ENCODE data around the gene MCRS1. TPM values are rescaled to one million over a fixed set of nuclear protein-coding genes. Genes with fewer than 3 reads are reported as not detected.

The MCRS1 gene
- total and polyA plus RNA-seq, 3 experiments from 2014 or later, result 61.6 to 96.5 (median 89.1) TPM

DNA sequence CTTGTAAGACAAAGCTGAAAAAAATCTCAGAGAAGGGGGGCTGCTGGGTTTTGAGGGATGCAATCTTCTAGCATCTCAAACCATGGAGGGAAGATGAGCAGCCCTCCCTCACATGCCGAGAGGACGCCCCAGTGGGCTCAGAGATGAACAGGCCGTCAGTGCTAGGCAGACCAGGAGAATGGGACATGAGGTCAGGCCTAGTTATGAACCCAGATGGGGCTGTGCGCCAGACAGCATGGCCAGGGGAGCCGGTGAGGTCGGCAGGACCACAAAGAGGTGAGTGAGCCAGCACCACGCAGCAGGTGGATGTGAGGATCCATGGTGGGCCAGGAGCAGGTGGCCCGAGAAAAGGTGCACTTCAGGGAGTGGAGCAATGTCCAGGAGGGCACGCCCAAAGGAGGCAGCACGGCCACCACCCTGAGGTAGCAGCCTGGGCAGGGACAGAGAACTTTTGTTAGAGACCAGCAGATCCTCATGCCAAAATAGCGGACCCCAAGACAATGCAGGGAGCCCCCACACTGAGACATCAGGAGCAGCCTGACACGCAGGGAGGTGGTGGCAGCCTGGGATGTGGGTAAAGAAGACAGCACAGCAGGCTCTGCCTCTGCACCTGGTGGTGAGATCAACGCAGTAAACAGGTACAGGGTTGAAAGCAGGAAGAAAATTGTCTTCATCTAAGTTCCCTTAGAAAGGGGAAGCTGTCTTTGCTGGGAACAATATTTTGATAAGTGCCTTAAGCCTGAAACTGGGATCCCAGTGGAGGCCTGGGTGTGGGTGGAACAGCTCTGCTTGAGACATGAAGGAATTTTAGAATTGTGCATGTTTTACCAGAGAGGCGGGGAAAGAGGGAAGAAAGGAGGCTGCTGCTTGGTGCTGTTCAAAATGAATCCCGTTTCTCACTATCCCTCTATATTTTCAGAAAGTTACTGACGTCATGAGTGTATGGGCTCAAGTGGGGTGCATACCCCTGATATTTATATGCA, 17.8 kb upstream of the MCRS1 start:
- no peak overlapping the region for H3K4me3 ChIP-seq (ENCODE audit: low read length)
- H3K9me3 ChIP-seq (ENCODE audit: low read length), result no peaks in the 10 kb centered on the region
- no peaks in the 10 kb centered on the region for H3K36me3 ChIP-seq (ENCODE audit: insufficient read depth, low read length)
- H3K27ac ChIP-seq (ENCODE audit: low read depth, low read length), result no peak overlapping the region
- H3K4me1 ChIP-seq (ENCODE audit: insufficient read depth, low read length), result peaks cover 2% of the 10 kb centered on the region
- DNase-seq, result no peak
- H3K27ac Mint-ChIP-seq, result no peak overlapping the region
- peaks cover 9 to 39% (median 12%) of the 10 kb centered on the region in 3 donors for H3K36me3 Mint-ChIP-seq
- peaks cover 0 to 2% (median 0%) of the 10 kb centered on the region in 5 donors for H3K9me3 Mint-ChIP-seq
- H3K4me3 Mint-ChIP-seq, result no peak overlapping the region
- peaks cover 0 to 5% (median 1%) of the 10 kb centered on the region in 3 donors for H3K4me1 Mint-ChIP-seq
- CTCF ChIA-PET, result interaction anchor here (1.1 to 1.3 kb wide), 2 partner anchors 19 to 37 kb away, joined by 3 read pairs; partner anchors contain the start of genes FAM186B and PRPF40B
- no peaks in the 10 kb centered on the region for H3K27me3 Mint-ChIP-seq
- POLR2A ChIA-PET, result no interaction called here
- H3K27me3 ChIP-seq (ENCODE audit: insufficient read depth, low read length, poor library complexity, severe bottlenecking), result no peaks in the 10 kb centered on the region

DNA sequence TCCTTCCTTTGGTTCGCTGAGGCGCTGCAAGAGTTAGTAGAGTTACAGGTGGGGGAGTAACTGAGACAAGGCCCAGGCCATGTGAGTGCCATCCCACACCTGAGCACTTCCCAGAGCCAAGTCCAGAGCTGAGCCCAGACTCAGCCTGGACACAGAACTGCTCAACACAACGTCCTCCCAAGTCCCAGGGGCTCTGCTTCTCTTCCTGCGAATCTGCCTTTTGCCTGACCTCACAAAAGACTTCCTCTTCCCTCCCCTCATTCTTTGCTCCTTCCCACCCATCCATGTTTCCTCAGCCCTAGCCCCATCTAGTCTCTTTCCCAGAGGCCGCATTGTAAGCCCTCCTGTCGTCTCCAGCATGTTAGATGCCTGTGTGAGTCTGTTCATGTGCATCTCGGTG, 16.6 kb upstream of the MCRS1 start:
- H3K9me3 Mint-ChIP-seq, result no peaks in the 10 kb centered on the region
- H3K27ac Mint-ChIP-seq, result peak overlapping the region in 2 of 8 donors; percentile 40 to 47
- no peaks in the 10 kb centered on the region for H3K27me3 Mint-ChIP-seq
- ChIA-PET POLR2A (no interaction called here), CTCF (interaction anchor here (1.3 kb wide), 1 partner anchor 38 kb away, joined by 3 read pairs; the partner anchor contains the start of gene PRPF40B)
- DNase-seq, result no peak
- Histone ChIP-seq H3K27me3 (ENCODE audit: insufficient read depth, low read length, poor library complexity, severe bottlenecking) (no peaks in the 10 kb centered on the region), H3K36me3 (ENCODE audit: insufficient read depth, low read length) (no peaks in the 10 kb centered on the region), H3K4me1 (ENCODE audit: insufficient read depth, low read length) (peaks cover 8% of the 10 kb centered on the region), H3K27ac (ENCODE audit: low read depth, low read length) (no peak overlapping the region), H3K4me3 (ENCODE audit: low read length) (no peak overlapping the region), H3K9me3 (ENCODE audit: low read length) (no peaks in the 10 kb centered on the region)
- H3K36me3 Mint-ChIP-seq, result peaks cover 0 to 39% (median 10%) of the 10 kb centered on the region in 3 donors
- no peak overlapping the region for H3K4me3 Mint-ChIP-seq
- H3K4me1 Mint-ChIP-seq, result peaks cover 4 to 11% (median 5%) of the 10 kb centered on the region in 3 donors

DNA sequence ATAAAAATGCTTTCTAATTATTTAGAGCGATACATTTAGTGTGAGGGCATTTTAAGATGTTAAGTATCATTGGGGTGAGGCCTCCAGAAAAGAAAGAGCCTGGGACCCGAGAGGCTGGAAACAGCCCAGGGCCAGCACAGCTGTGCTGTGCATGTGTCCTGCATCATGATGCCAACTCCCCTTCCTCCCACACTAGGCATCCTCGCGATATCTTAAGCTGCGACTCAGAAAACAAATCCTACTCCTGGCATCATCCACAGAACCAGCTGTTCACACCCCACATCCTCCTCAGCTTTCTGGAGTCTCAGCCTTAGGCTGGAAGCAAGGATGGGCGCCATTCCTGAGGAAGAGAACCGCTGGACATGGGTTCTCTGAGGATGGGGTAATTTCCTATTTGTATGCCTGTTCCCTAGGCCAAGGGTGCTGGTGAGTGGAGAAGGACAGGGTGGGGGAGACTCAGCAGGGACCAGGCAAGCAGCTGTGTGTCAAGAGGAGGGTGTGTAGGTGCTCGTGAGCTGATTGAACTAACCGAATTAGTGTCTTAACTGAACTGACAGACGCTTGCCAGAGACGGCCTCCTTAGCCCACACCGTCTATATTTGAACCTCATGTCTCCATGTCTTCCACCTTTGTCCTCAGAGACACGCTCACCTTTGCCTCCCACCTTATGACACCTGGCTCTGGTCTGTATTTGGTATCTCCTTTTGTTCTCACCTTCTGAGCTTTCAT, 15.6 kb upstream of the MCRS1 start:
- no peaks in the 10 kb centered on the region for H3K9me3 Mint-ChIP-seq
- Histone ChIP-seq H3K27me3 (ENCODE audit: insufficient read depth, low read length, poor library complexity, severe bottlenecking) (no peaks in the 10 kb centered on the region), H3K4me3 (ENCODE audit: low read length) (no peak overlapping the region), H3K27ac (ENCODE audit: low read depth, low read length) (no peak overlapping the region), H3K36me3 (ENCODE audit: insufficient read depth, low read length) (no peaks in the 10 kb centered on the region), H3K9me3 (ENCODE audit: low read length) (no peaks in the 10 kb centered on the region), H3K4me1 (ENCODE audit: insufficient read depth, low read length) (peaks cover 8% of the 10 kb centered on the region)
- peaks cover 0 to 39% (median 9%) of the 10 kb centered on the region in 3 donors for H3K36me3 Mint-ChIP-seq
- POLR2A ChIA-PET, result no interaction called here
- DNase-seq, result no peak
- CTCF ChIA-PET, result no interaction called here
- no peak overlapping the region for H3K4me3 Mint-ChIP-seq
- peak overlapping the region in 1 of 8 donors; percentile 73 for H3K27ac Mint-ChIP-seq
- no peaks in the 10 kb centered on the region for H3K27me3 Mint-ChIP-seq
- H3K4me1 Mint-ChIP-seq, result peaks cover 4 to 11% (median 5%) of the 10 kb centered on the region in 3 donors

DNA sequence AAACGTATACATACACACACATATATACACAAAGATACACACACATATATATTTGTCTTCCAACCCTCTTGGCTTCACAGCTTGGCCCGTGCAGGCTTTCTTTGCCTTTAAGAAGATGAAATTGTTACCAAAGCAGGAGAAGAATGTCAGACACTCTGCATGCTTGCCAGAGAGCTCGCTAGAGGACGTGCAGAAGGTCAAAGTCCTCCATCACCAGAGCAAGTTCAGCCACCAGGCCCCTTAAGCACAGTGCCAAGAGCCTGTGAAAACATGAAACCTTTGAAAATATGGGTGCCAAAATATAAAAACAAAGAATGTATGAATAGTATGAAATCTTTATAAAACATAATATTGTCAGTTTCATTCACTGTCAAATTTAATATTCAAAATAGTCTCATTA, 14.9 kb upstream of the MCRS1 start:
- H3K27me3 ChIP-seq (ENCODE audit: insufficient read depth, low read length, poor library complexity, severe bottlenecking), result no peaks in the 10 kb centered on the region
- no peak overlapping the region for H3K27ac ChIP-seq (ENCODE audit: low read depth, low read length)
- H3K9me3 ChIP-seq (ENCODE audit: low read length), result no peaks in the 10 kb centered on the region
- no peaks in the 10 kb centered on the region for H3K36me3 ChIP-seq (ENCODE audit: insufficient read depth, low read length)
- Mint-ChIP-seq H3K9me3 (no peaks in the 10 kb centered on the region), H3K4me1 (peaks cover 5 to 11% (median 5%) of the 10 kb centered on the region in 3 donors), H3K4me3 (no peak overlapping the region), H3K36me3 (peaks cover 0 to 41% (median 10%) of the 10 kb centered on the region in 3 donors), H3K27me3 (no peaks in the 10 kb centered on the region), H3K27ac (no peak overlapping the region)
- ChIA-PET CTCF (interaction anchor here (1.0 kb wide), 1 partner anchor 16 kb away, joined by 3 read pairs; no protein-coding TSS in a partner anchor), POLR2A (no interaction called here)
- H3K4me1 ChIP-seq (ENCODE audit: insufficient read depth, low read length), result peaks cover 8% of the 10 kb centered on the region
- H3K4me3 ChIP-seq (ENCODE audit: low read length), result no peak overlapping the region
- DNase-seq, result no peak

DNA sequence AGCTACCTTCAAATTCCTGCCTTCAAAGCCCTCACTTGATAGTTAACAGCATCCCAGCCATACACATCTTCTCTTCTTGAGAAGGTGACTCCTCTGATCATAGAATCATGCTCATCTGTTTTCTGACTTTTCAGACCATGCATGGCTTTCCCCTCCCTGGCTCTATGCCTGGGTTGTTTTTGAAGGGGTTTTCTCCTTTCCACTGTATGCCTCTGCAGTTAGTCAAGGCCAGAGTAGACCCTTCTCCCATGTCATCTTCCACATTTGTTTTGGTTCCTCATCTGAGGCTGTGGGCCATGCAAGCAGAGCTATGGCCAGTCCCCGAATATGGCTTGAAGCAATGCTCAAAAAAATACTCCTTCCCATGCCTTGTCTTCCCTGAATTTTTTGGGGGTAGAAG, 14.3 kb upstream of the MCRS1 start:
- no peak for DNase-seq
- peaks cover 8% of the 10 kb centered on the region for H3K4me1 ChIP-seq (ENCODE audit: insufficient read depth, low read length)
- H3K27ac ChIP-seq (ENCODE audit: low read depth, low read length), result no peak overlapping the region
- Mint-ChIP-seq H3K36me3 (peaks cover 0 to 46% (median 10%) of the 10 kb centered on the region in 3 donors), H3K27ac (no peak overlapping the region), H3K9me3 (no peaks in the 10 kb centered on the region), H3K4me1 (peaks cover 5 to 11% (median 9%) of the 10 kb centered on the region in 3 donors), H3K4me3 (no peak overlapping the region), H3K27me3 (no peaks in the 10 kb centered on the region)
- ChIA-PET POLR2A (no interaction called here), CTCF (interaction anchor here (1.0 to 2.2 kb wide), 4 partner anchors 15 to 81 kb away, joined by 3 to 8 read pairs (median 4); no protein-coding TSS in a partner anchor)
- H3K9me3 ChIP-seq (ENCODE audit: low read length), result no peaks in the 10 kb centered on the region
- H3K27me3 ChIP-seq (ENCODE audit: insufficient read depth, low read length, poor library complexity, severe bottlenecking), result no peaks in the 10 kb centered on the region
- H3K4me3 ChIP-seq (ENCODE audit: low read length), result no peak overlapping the region
- H3K36me3 ChIP-seq (ENCODE audit: insufficient read depth, low read length), result no peaks in the 10 kb centered on the region

DNA sequence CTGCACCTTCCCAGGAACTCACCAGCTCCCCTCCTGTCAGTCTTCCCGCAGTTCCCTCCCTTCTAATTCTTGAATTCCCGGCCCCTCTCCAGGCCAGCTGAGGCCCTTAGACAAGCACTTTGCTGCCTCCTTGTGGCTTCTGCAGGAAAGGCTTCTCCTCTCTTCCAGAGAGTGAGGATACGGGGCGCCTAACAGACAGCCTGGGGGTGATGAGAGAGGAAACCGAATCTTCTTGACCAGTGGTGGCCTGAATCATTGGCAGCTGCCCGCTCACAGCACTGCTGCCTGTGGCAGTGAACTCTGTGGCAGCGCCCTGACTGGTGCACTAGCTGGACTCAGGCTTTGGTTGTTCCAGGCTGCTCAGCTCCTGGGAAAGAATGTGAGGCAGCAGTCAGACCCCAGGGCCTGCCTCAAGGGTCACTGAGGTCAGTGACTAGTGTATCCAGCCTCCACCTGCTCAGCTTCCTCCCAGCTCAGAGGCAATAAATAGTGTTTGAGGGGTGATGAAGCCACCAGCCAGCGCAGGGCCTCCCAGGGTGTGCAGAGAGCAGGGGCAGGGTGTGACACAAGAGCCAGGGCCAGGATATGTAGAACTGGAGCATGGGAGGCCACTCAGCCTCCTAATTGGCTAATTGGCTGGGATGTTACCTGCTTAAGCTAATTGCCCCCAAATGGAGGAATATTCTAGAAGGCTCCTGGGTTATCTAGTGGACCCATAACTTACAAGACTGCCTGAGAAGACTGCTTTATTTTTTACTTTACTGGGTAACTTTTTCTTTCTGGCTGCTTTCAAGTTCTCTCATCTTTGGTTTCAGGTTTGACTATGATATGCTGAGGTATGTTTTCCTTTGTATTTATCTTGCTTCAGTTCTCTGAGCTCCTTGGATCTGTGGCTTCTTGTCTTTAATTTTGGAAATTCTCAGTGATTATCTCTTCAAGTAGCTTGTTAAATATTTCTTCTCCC, 12.9 kb upstream of the MCRS1 start:
- H3K4me1 ChIP-seq (ENCODE audit: insufficient read depth, low read length), result peaks cover 8% of the 10 kb centered on the region
- CTCF ChIA-PET, result interaction anchor here (0.8 to 2.2 kb wide), 14 partner anchors 10 to 230 kb away, joined by 3 to 10 read pairs (median 4); partner anchors contain the start of genes KCNH3 and SPATS2
- H3K4me1 Mint-ChIP-seq, result peaks cover 5 to 14% (median 11%) of the 10 kb centered on the region in 3 donors
- H3K36me3 ChIP-seq (ENCODE audit: insufficient read depth, low read length), result no peaks in the 10 kb centered on the region
- H3K27ac Mint-ChIP-seq, result peak overlapping the region in 1 of 8 donors; percentile 49
- H3K27ac ChIP-seq (ENCODE audit: low read depth, low read length), result no peak overlapping the region
- no peaks in the 10 kb centered on the region for H3K27me3 Mint-ChIP-seq
- no peaks in the 10 kb centered on the region for H3K27me3 ChIP-seq (ENCODE audit: insufficient read depth, low read length, poor library complexity, severe bottlenecking)
- POLR2A ChIA-PET, result no interaction called here
- H3K9me3 Mint-ChIP-seq, result no peaks in the 10 kb centered on the region
- peak overlapping the region in 1 of 7 donors; percentile 20 for H3K4me3 Mint-ChIP-seq
- peak; percentile 30 to 70 (median 32) for DNase-seq
- peaks cover 0 to 46% (median 12%) of the 10 kb centered on the region in 3 donors for H3K36me3 Mint-ChIP-seq
- H3K9me3 ChIP-seq (ENCODE audit: low read length), result no peaks in the 10 kb centered on the region
- no peak overlapping the region for H3K4me3 ChIP-seq (ENCODE audit: low read length)

DNA sequence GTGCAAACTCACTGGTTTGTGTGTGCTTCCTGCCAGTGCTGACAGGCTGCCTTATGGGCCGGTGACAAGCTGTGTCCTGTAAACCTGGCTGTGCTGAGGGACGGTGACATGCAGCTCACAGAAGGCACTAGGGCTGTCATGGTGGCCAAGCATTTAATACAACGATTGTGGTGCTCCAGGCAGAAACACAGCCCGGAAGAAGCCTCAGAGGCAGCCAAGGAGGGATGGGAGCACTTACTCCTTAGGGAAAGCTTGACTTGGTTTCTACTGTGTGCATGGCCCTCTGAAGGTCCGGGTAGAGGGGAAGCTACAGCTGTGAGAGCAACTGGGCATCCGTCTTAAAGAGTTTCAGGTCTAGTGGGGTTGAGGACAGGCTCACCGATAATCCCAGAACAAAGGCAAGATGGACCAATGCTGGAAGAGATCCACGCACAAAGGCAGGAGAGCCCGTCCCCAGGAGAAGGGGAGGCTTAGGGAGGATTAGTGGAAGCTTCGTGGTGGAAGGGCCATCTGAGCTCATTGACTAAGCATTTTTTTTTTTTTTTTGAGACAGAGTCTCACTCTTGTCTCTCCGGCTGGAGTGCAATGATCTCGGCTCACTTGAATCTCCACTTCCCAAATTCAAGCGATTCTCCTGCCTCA, 10.7 kb upstream of the MCRS1 start:
- peaks cover 0 to 41% (median 14%) of the 10 kb centered on the region in 3 donors for H3K36me3 Mint-ChIP-seq

More for the DNA sequence above, 10.7 kb upstream of the MCRS1 start:
- H3K4me3 Mint-ChIP-seq, result no peak overlapping the region
- POLR2A ChIA-PET, result interaction anchor here (0.6 kb wide), 1 partner anchor 41 kb away, joined by 7 read pairs; no protein-coding TSS in a partner anchor
- H3K27ac Mint-ChIP-seq, result no peak overlapping the region
- DNase-seq, result no peak
- Histone ChIP-seq H3K36me3 (ENCODE audit: insufficient read depth, low read length) (no peaks in the 10 kb centered on the region), H3K9me3 (ENCODE audit: low read length) (no peaks in the 10 kb centered on the region), H3K4me3 (ENCODE audit: low read length) (no peak overlapping the region), H3K27ac (ENCODE audit: low read depth, low read length) (no peak overlapping the region), H3K27me3 (ENCODE audit: insufficient read depth, low read length, poor library complexity, severe bottlenecking) (no peaks in the 10 kb centered on the region), H3K4me1 (ENCODE audit: insufficient read depth, low read length) (peaks cover 8% of the 10 kb centered on the region)
- H3K4me1 Mint-ChIP-seq, result peaks cover 5 to 13% (median 11%) of the 10 kb centered on the region in 3 donors
- no peaks in the 10 kb centered on the region for H3K27me3 Mint-ChIP-seq
- H3K9me3 Mint-ChIP-seq, result no peaks in the 10 kb centered on the region
- CTCF ChIA-PET, result interaction anchor here (1.0 kb wide), 1 partner anchor 26 kb away, joined by 3 read pairs; no protein-coding TSS in a partner anchor
